PC-3 (cell line): ENCODE measurements around the gene AHCYL2. TPM values are rescaled to one million over a fixed set of nuclear protein-coding genes. Genes with fewer than 3 reads are reported as not detected.

Experiments
- ATAC-seq: fragments of 200-7000 bp; cut with Tn5 transposase; 2 replicates; pipeline ENCODE4 v1.9.1; 2020; ENCODE audit warnings: mild to moderate bottlenecking, moderate library complexity
- BruUV-seq: library from RNA; stranded (reverse); fragments of 400-500 nt; replicated peaks from 2 replicates; lab custom pipeline; 2021; lab: Mats Ljungman, UMichigan
- CTCF ChIA-PET: fragments of 300-600 bp; sonication (Branson Sonifier 250); formaldehyde crosslinking; loops from one replicate; lab custom pipeline; 2022; ENCODE audit warnings: antibody characterized with exemption; lab: Charles Lee
- POLR2A ChIA-PET: fragments of 300-600 bp; sonication (Branson Sonifier 250); formaldehyde crosslinking; loops from one replicate; lab custom pipeline; 2022; ENCODE audit warnings: antibody characterized with exemption; ENCODE audit not compliant: unreplicated experiment; lab: Charles Lee
- DNase-seq: peaks from one replicate; pipeline ENCODE4 v3.0.0-alpha.2; 2015
- H2AFZ ChIP-seq: fragments of 300-600 bp; sonication (generic); 2 replicates; pipeline ENCODE4 v1.6.0; 2016; ENCODE audit warnings: antibody characterized with exemption, low read length
- H3F3A ChIP-seq: fragments of 300-600 bp; sonication (generic); one replicate; pipeline ENCODE4 v1.6.0; 2017; ENCODE audit warnings: antibody characterized with exemption, low read length, control low read depth, mild to moderate bottlenecking; ENCODE audit not compliant: unreplicated experiment
- H3K27ac ChIP-seq: fragments of 300-600 bp; sonication (generic); 2 replicates; pipeline ENCODE4 v1.5.1; 2016; ENCODE audit warnings: mild to moderate bottlenecking, low read length
- H3K27me3 ChIP-seq: fragments of 300-600 bp; sonication (generic); 2 replicates; pipeline ENCODE4 v1.6.1; 2016; ENCODE audit warnings: low read length, mixed read lengths
- H3K36me3 ChIP-seq: fragments of 300-600 bp; sonication (generic); 2 replicates; pipeline ENCODE4 v1.6.1; 2016; ENCODE audit warnings: low read depth, mixed run types, low read length, mixed read lengths
- H3K4me1 ChIP-seq: fragments of 300-600 bp; sonication (generic); 2 replicates; pipeline ENCODE4 v1.5.1; 2016; ENCODE audit warnings: low read length; ENCODE audit not compliant: insufficient read depth
- H3K4me2 ChIP-seq: fragments of 300-600 bp; sonication (generic); 2 replicates; pipeline ENCODE4 v1.6.0; 2016; ENCODE audit warnings: low read length
- H3K4me3 ChIP-seq: fragments of 300-600 bp; sonication (generic); 2 replicates; pipeline ENCODE4 v1.5.1; 2016; ENCODE audit warnings: mild to moderate bottlenecking, low read length, mixed read lengths
- H3K79me2 ChIP-seq: fragments of 300-600 bp; sonication (generic); 2 replicates; pipeline ENCODE4 v1.6.1; 2017; ENCODE audit warnings: low read length, mixed read lengths
- H3K9ac ChIP-seq: fragments of 300-600 bp; sonication (generic); 2 replicates; pipeline ENCODE4 v1.6.0; 2016; ENCODE audit warnings: mild to moderate bottlenecking, low read length
- H3K9me2 ChIP-seq: fragments of 300-600 bp; sonication (generic); replicated peaks from 2 replicates; pipeline ENCODE4 v1.6.1; 2016; ENCODE audit warnings: mixed run types, low read length, mixed read lengths
- H3K9me3 ChIP-seq: fragments of 300-600 bp; sonication (generic); 2 replicates; pipeline ENCODE4 v1.6.1; 2016; ENCODE audit warnings: low read length, mixed read lengths
- H4K20me1 ChIP-seq: fragments of 300-600 bp; sonication (generic); 2 replicates; pipeline ENCODE4 v1.6.1; 2016; ENCODE audit warnings: low read length, mixed read lengths
- CTCF ChIP-seq: fragments of 300-600 bp; sonication (generic); conservative IDR thresholded peaks from 2 replicates; pipeline ENCODE4 v1.5.1; 2017; ENCODE audit warnings: antibody characterized with exemption, low read depth, mild to moderate bottlenecking, low read length
- EZH2 ChIP-seq: fragments of 300-600 bp; sonication (generic); IDR thresholded peaks from one replicate; pipeline ENCODE4 v1.6.1; 2017; ENCODE audit warnings: antibody characterized with exemption, mild to moderate bottlenecking, low read length; ENCODE audit not compliant: unreplicated experiment
- EZH2phosphoT487 ChIP-seq: fragments of 300-600 bp; sonication (generic); IDR thresholded peaks from 2 replicates; pipeline ENCODE4 v1.6.1; 2018; ENCODE audit warnings: mild to moderate bottlenecking, antibody characterized with exemption, low read length, borderline replicate concordance
- intact Hi-C: fragments of 100-400 bp; cut with micrococcal nuclease; formaldehyde crosslinking; loops from 2 replicates; pipeline ENCODE4 v1.9.0; 2023
- total RNA-seq: library from RNA; depleted of rRNA; stranded (reverse); fragments of >200 nt; gene quantifications from 2 replicates; pipeline ENCODE4 v1.2.3, GENCODE V29; 2014

AHCYL2 gene
- total RNA-seq, 1 experiment from 2014 or later, result 9.2 TPM

GRCh38 chr7:129359638-129360037 lies 134.8 kb downstream of the AHCYL2 start:
- Histone ChIP-seq H3K4me2 (no peak overlapping the region), H3K9ac (no peak overlapping the region), H3K36me3 (no peaks in the 10 kb centered on the region), H3F3A (no peaks in the 10 kb centered on the region), H3K27me3 (no peaks in the 10 kb centered on the region), H3K9me3 (no peaks in the 10 kb centered on the region), H3K4me1 (no peaks in the 10 kb centered on the region), H3K27ac (no peak overlapping the region), H3K9me2 (no peaks in the 10 kb centered on the region), H2AFZ (no peak overlapping the region), H3K79me2 (no peaks in the 10 kb centered on the region), H3K4me3 (no peak overlapping the region), H4K20me1 (no peaks in the 10 kb centered on the region)
- CTCF ChIA-PET, result interaction anchor here (0.6 to 1.4 kb wide), 2 partner anchors 17 to 133 kb away, joined by 5 read pairs; no protein-coding TSS in a partner anchor
- no TSS peak for BruUV-seq
- TF ChIP-seq EZH2 (no peak), EZH2phosphoT487 (no peak), CTCF (no peak)
- POLR2A ChIA-PET, result interaction anchor here (0.6 to 0.7 kb wide), 2 partner anchors 8 to 30 kb away, joined by 5 to 6 read pairs; no protein-coding TSS in a partner anchor
- DNase-seq, result no peak
- intact Hi-C loops, result no loop called here
- no peak for ATAC-seq

GRCh38 chr7:129361771-129362170 lies 136.9 kb downstream of the AHCYL2 start:
- Histone ChIP-seq H3K36me3 (no peaks in the 10 kb centered on the region), H3K4me3 (no peak overlapping the region), H3K9ac (no peak overlapping the region), H3K9me2 (no peaks in the 10 kb centered on the region), H4K20me1 (no peaks in the 10 kb centered on the region), H3K4me2 (no peak overlapping the region), H3K9me3 (no peaks in the 10 kb centered on the region), H3K79me2 (no peaks in the 10 kb centered on the region), H2AFZ (no peak overlapping the region), H3K4me1 (no peaks in the 10 kb centered on the region), H3K27me3 (no peaks in the 10 kb centered on the region), H3F3A (no peaks in the 10 kb centered on the region), H3K27ac (no peak overlapping the region)
- POLR2A ChIA-PET, result interaction anchor here (0.7 kb wide), 1 partner anchor 15 kb away, joined by 14 read pairs; no protein-coding TSS in a partner anchor
- TF ChIP-seq CTCF (no peak), EZH2 (no peak), EZH2phosphoT487 (no peak)
- CTCF ChIA-PET, result no interaction called here
- BruUV-seq, result no TSS peak
- intact Hi-C loops, result no loop called here
- DNase-seq (no peak), ATAC-seq (no peak)

- ATAC-seq (no peak), DNase-seq (no peak)
- Histone ChIP-seq H4K20me1 (no peaks in the 10 kb centered on the region), H3K9me2 (no peaks in the 10 kb centered on the region), H3K4me1 (peaks cover 4% of the 10 kb centered on the region; the same call in 1 of the 2 replicates), H3K9me3 (no peaks in the 10 kb centered on the region), H3K4me2 (no peak overlapping the region), H3K9ac (no peak overlapping the region), H3K27ac (no peak overlapping the region), H3K27me3 (no peaks in the 10 kb centered on the region), H3K79me2 (no peaks in the 10 kb centered on the region), H2AFZ (no peak overlapping the region), H3K4me3 (no peak overlapping the region), H3F3A (no peaks in the 10 kb centered on the region), H3K36me3 (no peaks in the 10 kb centered on the region)
- no TSS peak for BruUV-seq
- intact Hi-C loops, result no loop called here
- ChIA-PET POLR2A (interaction anchor here (0.7 kb wide), 1 partner anchor 14 kb away, joined by 14 read pairs; no protein-coding TSS in a partner anchor), CTCF (no interaction called here)
- TF ChIP-seq EZH2 (no peak), EZH2phosphoT487 (no peak), CTCF (no peak)
Observed at GRCh38 chr7:129362496-129362895, 137.7 kb downstream of the AHCYL2 start.
